ENCODE measurements around the gene BCAS2.

DNA sequence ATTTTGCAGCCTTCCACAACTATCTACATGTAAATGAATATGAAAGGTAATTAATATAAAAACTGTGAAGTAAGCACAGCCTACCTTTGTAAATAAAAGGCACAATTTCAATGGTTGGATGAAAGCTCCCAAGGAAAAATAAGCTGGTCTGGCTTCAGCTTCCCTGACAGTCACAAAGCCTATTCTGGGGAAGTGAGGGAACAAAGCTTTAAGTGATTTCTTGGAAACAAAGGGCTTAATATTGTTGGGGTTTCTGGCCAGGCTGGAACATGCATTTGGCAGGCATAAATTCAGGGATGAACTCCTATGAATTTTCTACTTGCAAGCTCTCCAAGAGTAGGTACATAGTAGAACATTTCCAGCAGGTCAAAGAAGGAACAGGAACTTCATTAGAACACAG is 17.3 kb downstream of the BCAS2 start:
- TF ChIP-seq, protein P1, sequence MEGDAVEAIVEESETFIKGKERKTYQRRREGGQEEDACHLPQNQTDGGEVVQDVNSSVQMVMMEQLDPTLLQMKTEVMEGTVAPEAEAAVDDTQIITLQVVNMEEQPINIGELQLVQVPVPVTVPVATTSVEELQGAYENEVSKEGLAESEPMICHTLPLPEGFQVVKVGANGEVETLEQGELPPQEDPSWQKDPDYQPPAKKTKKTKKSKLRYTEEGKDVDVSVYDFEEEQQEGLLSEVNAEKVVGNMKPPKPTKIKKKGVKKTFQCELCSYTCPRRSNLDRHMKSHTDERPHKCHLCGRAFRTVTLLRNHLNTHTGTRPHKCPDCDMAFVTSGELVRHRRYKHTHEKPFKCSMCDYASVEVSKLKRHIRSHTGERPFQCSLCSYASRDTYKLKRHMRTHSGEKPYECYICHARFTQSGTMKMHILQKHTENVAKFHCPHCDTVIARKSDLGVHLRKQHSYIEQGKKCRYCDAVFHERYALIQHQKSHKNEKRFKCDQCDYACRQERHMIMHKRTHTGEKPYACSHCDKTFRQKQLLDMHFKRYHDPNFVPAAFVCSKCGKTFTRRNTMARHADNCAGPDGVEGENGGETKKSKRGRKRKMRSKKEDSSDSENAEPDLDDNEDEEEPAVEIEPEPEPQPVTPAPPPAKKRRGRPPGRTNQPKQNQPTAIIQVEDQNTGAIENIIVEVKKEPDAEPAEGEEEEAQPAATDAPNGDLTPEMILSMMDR (IDR thresholded peaks at IDR 0.05) = no peak
- TF ChIP-seq POLR2A (IDR thresholded peaks at IDR 0.05) (no peak), EP300 (IDR thresholded peaks at IDR 0.05) (no peak)
